ENCODE data around the gene SLCO3A1. TPM values are rescaled to one million over a fixed set of nuclear protein-coding genes. Genes with fewer than 3 reads are reported as not detected.

SLCO3A1 gene
- total and polyA plus RNA-seq, 12 donors = 1.8 to 26.6 (median 17.2) TPM

GRCh38 chr15:92035961-92036360 lies 182.5 kb downstream of the SLCO3A1 start:
- Histone ChIP-seq H3K4me1 (replicated peaks in 1 of 2) (no peaks in the 10 kb centered on the region), H3K27me3 (no peaks in the 10 kb centered on the region), H3K4me3 (no peak overlapping the region), H3K36me3 (replicated peaks in 1 of 2) (no peaks in the 10 kb centered on the region), H3K9me3 (replicated peaks in 1 of 3) (no peaks in the 10 kb centered on the region), H3K27ac (no peak overlapping the region)
- no peak for DNase-seq
- intact Hi-C loops (cut with DNase I) = no loop called here
- WGBS, 4 donors = 45 to 67% (median 65%) methylated on average over 2 of the region's 2 CpGs
- no peak for TF ChIP-seq CTCF (IDR thresholded peaks at IDR 0.05)
- no peak for TF ChIP-seq POLR2A (IDR thresholded peaks at IDR 0.05)

- no peak overlapping the region for H3K4me3 ChIP-seq
- no peak for TF ChIP-seq CTCF (IDR thresholded peaks at IDR 0.05)
- no peak for TF ChIP-seq POLR2A (IDR thresholded peaks at IDR 0.05)
- no peaks in the 10 kb centered on the region for H3K9me3 ChIP-seq (replicated peaks in 1 of 3)
- intact Hi-C loops (cut with DNase I) = no loop called here
- H3K27me3 ChIP-seq = no peaks in the 10 kb centered on the region
- H3K36me3 ChIP-seq (replicated peaks in 1 of 2) = no peaks in the 10 kb centered on the region
- H3K4me1 ChIP-seq (replicated peaks in 1 of 2) = no peaks in the 10 kb centered on the region
- no peak for DNase-seq
- WGBS, 4 donors = 71 to 86% (median 80%) methylated on average over 1 of the region's 1 CpG
- no peak overlapping the region for H3K27ac ChIP-seq
Measured at GRCh38 chr15:92037491-92037890, 184.0 kb downstream of the SLCO3A1 start.

GRCh38 chr15:92040350-92040749 lies 186.8 kb downstream of the SLCO3A1 start:
- Histone ChIP-seq H3K36me3 (replicated peaks in 1 of 2) (no peaks in the 10 kb centered on the region), H3K4me3 (no peak overlapping the region), H3K9me3 (replicated peaks in 1 of 3) (no peaks in the 10 kb centered on the region), H3K4me1 (replicated peaks in 1 of 2) (no peaks in the 10 kb centered on the region), H3K27me3 (no peaks in the 10 kb centered on the region), H3K27ac (no peak overlapping the region)
- intact Hi-C loops (cut with DNase I) = no loop called here
- no peak for DNase-seq
- TF ChIP-seq POLR2A (IDR thresholded peaks at IDR 0.05) (no peak), CTCF (IDR thresholded peaks at IDR 0.05) (no peak)
- 91 to 100% (median 93%) methylated on average over 1 of the region's 1 CpG for whole genome bisulfite sequencing, 4 donors

- H3K27me3 ChIP-seq = no peaks in the 10 kb centered on the region
- H3K27ac ChIP-seq = no peak overlapping the region
- no peak for TF ChIP-seq CTCF (IDR thresholded peaks at IDR 0.05)
- TF ChIP-seq POLR2A (IDR thresholded peaks at IDR 0.05) = no peak
- H3K9me3 ChIP-seq (replicated peaks in 1 of 3) = no peaks in the 10 kb centered on the region
- H3K4me1 ChIP-seq (replicated peaks in 1 of 2) = no peaks in the 10 kb centered on the region
- intact Hi-C loops (cut with DNase I) = no loop called here
- H3K4me3 ChIP-seq = no peak overlapping the region
- no peak for DNase-seq
- WGBS, 4 donors = 92 to 97% (median 96%) methylated on average over 4 of the region's 4 CpGs
- no peaks in the 10 kb centered on the region for H3K36me3 ChIP-seq (replicated peaks in 1 of 2)
Measured at GRCh38 chr15:92041371-92041770, 187.9 kb downstream of the SLCO3A1 start.

All from adrenal gland (tissue), 12 donors.